ENCODE results near the gene L3MBTL3. TPM values are rescaled to one million over a fixed set of nuclear protein-coding genes. Genes with fewer than 3 reads are reported as not detected.

Gene L3MBTL3
- total RNA-seq, 4 donors from 2014 or later, result 8.1 to 18.1 (median 14.2) TPM

GRCh38 chr6:130150906-130151305, 132.5 kb downstream of the L3MBTL3 start:
- 80 to 83% methylated on average over 8 of the region's 8 CpGs for WGBS, 2 donors
- TF ChIP-seq POLR2A (IDR thresholded peaks at IDR 0.05) (no peak), CTCF (IDR thresholded peaks at IDR 0.05) (no peak)

GRCh38 chr6:130152908-130153510, 134.6 kb downstream of the L3MBTL3 start:
- no peak for DNase-seq
- no peak overlapping the region for H3K4me3 ChIP-seq (replicated peaks in 1 of 3)
- no peaks in the 10 kb centered on the region for H3K27me3 ChIP-seq
- no peak overlapping the region for H3K27ac ChIP-seq
- intact Hi-C loops (cut with DNase I), result no loop called here
- TF ChIP-seq CTCF (IDR thresholded peaks at IDR 0.05) (no peak), POLR2A (IDR thresholded peaks at IDR 0.05) (no peak)
- no peaks in the 10 kb centered on the region for H3K4me1 ChIP-seq
- 88 to 91% methylated on average over 6 of the region's 6 CpGs for WGBS, 2 donors
- H3K36me3 ChIP-seq, result no peaks in the 10 kb centered on the region
- no peaks in the 10 kb centered on the region for H3K9me3 ChIP-seq

More at GRCh38 chr6:130150906-130151305, 132.5 kb downstream of the L3MBTL3 start:
- intact Hi-C loops (cut with DNase I), result no loop called here
- no peak overlapping the region for H3K27ac ChIP-seq
- no peaks in the 10 kb centered on the region for H3K36me3 ChIP-seq
- no peak for DNase-seq
- no peaks in the 10 kb centered on the region for H3K9me3 ChIP-seq
- no peak overlapping the region for H3K4me3 ChIP-seq (replicated peaks in 1 of 3)
- H3K27me3 ChIP-seq, result no peaks in the 10 kb centered on the region
- H3K4me1 ChIP-seq, result no peaks in the 10 kb centered on the region

GRCh38 chr6:130156908-130157307, 138.5 kb downstream of the L3MBTL3 start:
- Histone ChIP-seq H3K27me3 (no peaks in the 10 kb centered on the region), H3K27ac (no peak overlapping the region), H3K9me3 (no peaks in the 10 kb centered on the region), H3K4me3 (replicated peaks in 1 of 3) (no peak overlapping the region), H3K4me1 (no peaks in the 10 kb centered on the region), H3K36me3 (no peaks in the 10 kb centered on the region)
- WGBS, 2 donors, result 93 to 95% methylated on average over 5 of the region's 5 CpGs
- TF ChIP-seq CTCF (IDR thresholded peaks at IDR 0.05) (no peak), POLR2A (IDR thresholded peaks at IDR 0.05) (no peak)
- intact Hi-C loops (cut with DNase I), result no loop called here
- DNase-seq, result no peak

GRCh38 chr6:130158056-130158455, 139.7 kb downstream of the L3MBTL3 start:
- Histone ChIP-seq H3K27ac (no peak overlapping the region), H3K4me1 (no peaks in the 10 kb centered on the region), H3K27me3 (no peaks in the 10 kb centered on the region), H3K36me3 (no peaks in the 10 kb centered on the region), H3K9me3 (no peaks in the 10 kb centered on the region), H3K4me3 (replicated peaks in 1 of 3) (no peak overlapping the region)
- TF ChIP-seq POLR2A (IDR thresholded peaks at IDR 0.05), result no peak
- TF ChIP-seq CTCF (IDR thresholded peaks at IDR 0.05), result no peak
- WGBS, 2 donors, result 90 to 91% methylated on average over 2 of the region's 2 CpGs
- no peak for DNase-seq
- intact Hi-C loops (cut with DNase I), result no loop called here

- Histone ChIP-seq H3K27me3 (no peaks in the 10 kb centered on the region), H3K36me3 (no peaks in the 10 kb centered on the region), H3K4me3 (replicated peaks in 1 of 3) (no peak overlapping the region), H3K9me3 (no peaks in the 10 kb centered on the region), H3K4me1 (no peaks in the 10 kb centered on the region), H3K27ac (no peak overlapping the region)
- DNase-seq, result no peak
- 95 to 96% methylated on average over 4 of the region's 4 CpGs for WGBS, 2 donors
- intact Hi-C loops (cut with DNase I), result no loop called here
- TF ChIP-seq CTCF (IDR thresholded peaks at IDR 0.05) (no peak), POLR2A (IDR thresholded peaks at IDR 0.05) (no peak)
Measured at GRCh38 chr6:130158548-130158947, 140.2 kb downstream of the L3MBTL3 start.

Measured in thyroid gland (tissue), 4 donors.